SK-N-SH (cell line): ENCODE results near the gene TUBD1. TPM values are rescaled to one million over a fixed set of nuclear protein-coding genes. Genes with fewer than 3 reads are reported as not detected.
A peak's percentile ranks its signal among the peaks of the same experiment; 100 is the strongest.

Source experiments
- CTCF ChIA-PET: fragments of 300-600, 350-600 bp; formaldehyde crosslinking; extraction: SDS; loops from one replicate; lab custom pipeline; 2021; lab: Yijun Ruan, JAX
- POLR2A ChIA-PET: fragments of 350-600 bp; sonication (Branson Sonifier 250); formaldehyde crosslinking; extraction: SDS; loops from one replicate; lab custom pipeline; 2020; ENCODE audit warnings: antibody characterized with exemption, inconsistent platforms; lab: Yijun Ruan, JAX
- DNase-seq: peaks from one replicate; pipeline ENCODE4 v3.0.0; 2012
- H2AFZ ChIP-seq: fragments of 200-600 bp; sonication (generic); 2 replicates; pipeline ENCODE4 v1.8.1; 2016; ENCODE audit warnings: antibody characterized with exemption, mild to moderate bottlenecking, low read depth
- H3F3A ChIP-seq: fragments of 200-600 bp; sonication (generic); replicated peaks from 2 replicates; pipeline ENCODE3; 2016; ENCODE audit warnings: antibody characterized with exemption, mild to moderate bottlenecking; ENCODE audit not compliant: insufficient read depth
- H3K27ac ChIP-seq, 2 experiments: fragments of 200-500 bp in 1 of 2; fragments of 200-600 bp in 1 of 2; sonication (Bioruptor generic) in 1 of 2; sonication (generic), shearing (Covaris generic) in 1 of 2; 2 replicates each; pipeline versions ENCODE4 v1.5.1 to v1.6.1; 2014 to 2016; ENCODE audit warnings: low read depth in 2 of 2, inconsistent platforms in 1 of 2, low read length in 1 of 2, mild to moderate bottlenecking in 1 of 2, mixed read lengths in 1 of 2
- H3K27me3 ChIP-seq: fragments of 200-600 bp; sonication (generic), shearing (Covaris generic); 2 replicates; pipeline ENCODE4 v1.6.1; 2016; ENCODE audit warnings: mixed run types; ENCODE audit not compliant: insufficient read depth
- H3K36me3 ChIP-seq, 2 experiments: fragments of 200-500 bp in 1 of 2; fragments of 200-600 bp in 1 of 2; sonication (Bioruptor generic) in 1 of 2; sonication (generic) in 1 of 2; replicated peaks in 1 of 2; 2 replicates each; pipeline versions ENCODE3 to v1.5.1; 2014 to 2016; ENCODE audit warnings: low read length in 1 of 2, mild to moderate bottlenecking in 1 of 2; ENCODE audit not compliant: insufficient read depth in 2 of 2, control insufficient read depth in 1 of 2
- H3K4me1 ChIP-seq, 2 experiments: fragments of 200-500 bp in 1 of 2; fragments of 200-600 bp in 1 of 2; sonication (Bioruptor generic) in 1 of 2; sonication (generic), shearing (Covaris generic) in 1 of 2; 2 replicates each; pipeline versions ENCODE4 v1.5.1 to v1.6.1; 2014 to 2016; ENCODE audit warnings: low read depth in 1 of 2, low read length in 1 of 2, mixed run types in 1 of 2; ENCODE audit not compliant: insufficient read depth in 2 of 2, control insufficient read depth in 1 of 2
- H3K4me2 ChIP-seq: fragments of 200-600 bp; sonication (generic), shearing (Covaris generic); 2 replicates; pipeline ENCODE4 v1.6.1; 2017; ENCODE audit warnings: mixed run types
- H3K4me3 ChIP-seq, 2 experiments: fragments of 200-500 bp in 1 of 2; fragments of 200-600 bp in 1 of 2; sonication (Bioruptor generic) in 1 of 2; sonication (generic), shearing (Covaris generic) in 1 of 2; 2 replicates each; pipeline versions ENCODE4 v1.5.1 to v1.8.1; 2014 to 2016; ENCODE audit warnings: low read depth in 2 of 2, inconsistent platforms in 1 of 2, low read length in 1 of 2, mild to moderate bottlenecking in 1 of 2, mixed read lengths in 1 of 2, moderate library complexity in 1 of 2
- H3K79me2 ChIP-seq: fragments of 200-600 bp; sonication (generic); 2 replicates; pipeline ENCODE4 v1.8.1; 2017; ENCODE audit warnings: mild to moderate bottlenecking; ENCODE audit not compliant: insufficient read depth
- H3K9ac ChIP-seq: fragments of 200-600 bp; sonication (generic); 2 replicates; pipeline ENCODE4 v1.6.1; 2017; ENCODE audit warnings: mixed run types
- H3K9me2 ChIP-seq: fragments of 200-600 bp; sonication (generic); 2 replicates; pipeline ENCODE4 v1.6.1; 2017; ENCODE audit warnings: mixed run types
- H3K9me3 ChIP-seq: fragments of 200-600 bp; sonication (generic); 2 replicates; pipeline ENCODE4 v1.6.1; 2017; ENCODE audit warnings: mixed run types, mild to moderate bottlenecking, moderate library complexity
- H4K20me1 ChIP-seq: fragments of 200-600 bp; sonication (generic); 2 replicates; pipeline ENCODE4 v1.6.1; 2017; ENCODE audit warnings: mild to moderate bottlenecking, mixed run types; ENCODE audit not compliant: insufficient read depth
- ELF1 ChIP-seq: IDR thresholded peaks from 2 replicates; pipeline ENCODE4 v1.4.0; 2012
- EP300 ChIP-seq, 2 experiments: IDR thresholded peaks; 2 replicates each; pipeline versions ENCODE4 v1.4.0 to v1.6.1; 2012; ENCODE audit warnings: borderline replicate concordance in 1 of 2, low read depth in 1 of 2, low read length in 1 of 2
- FOSL2 ChIP-seq: IDR thresholded peaks from 2 replicates; pipeline ENCODE4 v1.4.0; 2012; ENCODE audit warnings: low read depth, mild to moderate bottlenecking, moderate library complexity, borderline replicate concordance
- JUND ChIP-seq: IDR thresholded peaks from 2 replicates; pipeline ENCODE4 v1.4.0; 2012
- MEF2A ChIP-seq: IDR thresholded peaks from 2 replicates; pipeline ENCODE4 v1.4.0; 2012; ENCODE audit warnings: low read depth, borderline replicate concordance
- NFIC ChIP-seq: IDR thresholded peaks from 2 replicates; pipeline ENCODE4 v1.4.0; 2012; ENCODE audit warnings: borderline replicate concordance
- POLR2AphosphoS5 ChIP-seq: IDR thresholded peaks from 2 replicates; pipeline ENCODE4 v1.6.1; 2012; ENCODE audit warnings: low read depth, low read length
- RAD21 ChIP-seq: IDR thresholded peaks from 2 replicates; pipeline ENCODE4 v1.6.1; 2012; ENCODE audit warnings: mild to moderate bottlenecking, low read length
- RFX5 ChIP-seq: IDR thresholded peaks from 2 replicates; pipeline ENCODE4 v1.6.1; 2012; ENCODE audit warnings: mild to moderate bottlenecking, improper control_type of control experiment, low read length
- RXRA ChIP-seq: IDR thresholded peaks from 2 replicates; pipeline ENCODE4 v1.4.0; 2012; ENCODE audit warnings: low read depth, mild to moderate bottlenecking, borderline replicate concordance
- SIN3A ChIP-seq: IDR thresholded peaks from 2 replicates; pipeline ENCODE4 v1.6.1; 2012; ENCODE audit warnings: low read depth, mild to moderate bottlenecking, low read length, moderate library complexity, borderline replicate concordance
- TAF1 ChIP-seq: IDR thresholded peaks from 2 replicates; pipeline ENCODE4 v1.6.1; 2012; ENCODE audit warnings: low read depth, mild to moderate bottlenecking, low read length, moderate library complexity, borderline replicate concordance
- TCF12 ChIP-seq: IDR thresholded peaks from 2 replicates; pipeline ENCODE4 v1.4.0; 2012
- WGBS: methylation state at CpG from one replicate; pipeline ENCODE4 v1.1.6; 2017; ENCODE audit warnings: low lambda C conversion rate; 5-methylcytosine and 5-hydroxymethylcytosine counted together
- polyA plus RNA-seq, 3 experiments: library from polyadenylated mRNA; depleted of rRNA; stranded (reverse); fragments of >200 nt; gene quantifications; 2 replicates each; pipeline ENCODE4 v1.2.3, GENCODE V29; 2012
- TF ChIP-seq, protein P1 (sequence below): IDR thresholded peaks from 2 replicates; pipeline ENCODE4 v1.4.0; 2012; ENCODE audit warnings: low read depth, borderline replicate concordance
- TF ChIP-seq, protein P2 (sequence below): IDR thresholded peaks from 2 replicates; pipeline ENCODE4 v1.4.0; 2012; ENCODE audit warnings: low read depth, borderline replicate concordance
- TF ChIP-seq, protein P3 (sequence below): IDR thresholded peaks from 2 replicates; pipeline ENCODE4; 2012

Gene TUBD1
- polyA plus RNA-seq, 1 of the 3 experiments (the other 2 are of a cell fraction), result 3.2 TPM

DNA sequence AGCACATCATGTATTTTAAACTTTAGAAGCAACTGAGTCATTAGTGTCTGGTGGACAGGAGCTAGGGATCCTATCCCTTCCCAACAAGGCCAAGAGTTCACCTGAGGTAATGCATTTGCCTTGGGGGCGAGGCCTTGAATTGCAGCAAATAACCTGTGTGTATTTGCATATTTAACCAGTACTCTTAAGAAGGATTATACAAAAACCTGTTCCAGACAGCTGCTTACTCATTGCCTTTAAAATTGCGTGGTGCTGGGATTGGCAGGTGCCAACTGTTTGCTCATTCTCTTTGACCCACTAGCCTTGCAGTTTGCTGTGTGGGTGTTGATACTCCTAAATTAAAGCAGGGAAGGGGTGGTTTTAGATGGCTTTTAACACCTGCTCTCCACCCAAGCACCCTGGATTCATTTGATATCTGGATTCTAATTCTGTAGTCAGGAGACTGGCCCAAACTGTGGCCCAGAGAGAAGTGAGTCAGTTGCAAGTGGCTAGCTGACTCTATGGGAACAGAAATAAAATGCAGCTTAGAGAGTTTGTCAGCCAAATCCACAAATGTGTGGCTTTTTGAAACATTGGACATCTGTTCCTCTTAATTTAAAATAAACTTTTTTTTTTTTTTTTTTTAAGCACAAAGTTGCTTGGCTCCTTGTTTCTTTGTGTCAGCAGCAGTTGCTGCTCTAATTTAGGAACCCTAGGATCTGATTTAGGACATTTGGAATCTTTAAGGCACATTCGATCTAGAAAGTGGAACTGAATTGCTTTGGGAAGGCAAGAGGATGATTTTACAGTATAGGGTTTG is 46.9 kb downstream of the TUBD1 start:
- Histone ChIP-seq H3K4me3 (no peak overlapping the region), H2AFZ (no peak overlapping the region), H3K9ac (peak overlapping the region; percentile 100), H3F3A (peaks cover 71% of the 10 kb centered on the region), H4K20me1 (peaks cover 27% of the 10 kb centered on the region), H3K79me2 (peaks cover 18% of the 10 kb centered on the region), H3K27me3 (no peaks in the 10 kb centered on the region), H3K4me2 (peak overlapping the region; percentile 18; the same call in 1 of the 2 replicates), H3K36me3 (peaks cover 7 to 17% of the 10 kb centered on the region in 2 experiments), H3K4me1 (peaks cover 4 to 20% of the 10 kb centered on the region in 2 experiments; a peak in 3 of 4 replicates), H3K9me3 (no peaks in the 10 kb centered on the region), H3K27ac (peak overlapping the region; percentile 69 to 100), H3K9me2 (no peaks in the 10 kb centered on the region)
- POLR2A ChIA-PET, result no interaction called here
- TF ChIP-seq TCF12, result peak; percentile 45; the same call in 1 of the 2 replicates
- TF ChIP-seq TAF1, result peak; percentile 22; the same call in 1 of the 2 replicates
- peak; percentile 9; the same call in 1 of the 2 replicates for TF ChIP-seq FOSL2
- TF ChIP-seq, protein P1, sequence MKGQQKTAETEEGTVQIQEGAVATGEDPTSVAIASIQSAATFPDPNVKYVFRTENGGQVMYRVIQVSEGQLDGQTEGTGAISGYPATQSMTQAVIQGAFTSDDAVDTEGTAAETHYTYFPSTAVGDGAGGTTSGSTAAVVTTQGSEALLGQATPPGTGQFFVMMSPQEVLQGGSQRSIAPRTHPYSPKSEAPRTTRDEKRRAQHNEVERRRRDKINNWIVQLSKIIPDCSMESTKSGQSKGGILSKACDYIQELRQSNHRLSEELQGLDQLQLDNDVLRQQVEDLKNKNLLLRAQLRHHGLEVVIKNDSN, result no peak
- TF ChIP-seq, protein P2, sequence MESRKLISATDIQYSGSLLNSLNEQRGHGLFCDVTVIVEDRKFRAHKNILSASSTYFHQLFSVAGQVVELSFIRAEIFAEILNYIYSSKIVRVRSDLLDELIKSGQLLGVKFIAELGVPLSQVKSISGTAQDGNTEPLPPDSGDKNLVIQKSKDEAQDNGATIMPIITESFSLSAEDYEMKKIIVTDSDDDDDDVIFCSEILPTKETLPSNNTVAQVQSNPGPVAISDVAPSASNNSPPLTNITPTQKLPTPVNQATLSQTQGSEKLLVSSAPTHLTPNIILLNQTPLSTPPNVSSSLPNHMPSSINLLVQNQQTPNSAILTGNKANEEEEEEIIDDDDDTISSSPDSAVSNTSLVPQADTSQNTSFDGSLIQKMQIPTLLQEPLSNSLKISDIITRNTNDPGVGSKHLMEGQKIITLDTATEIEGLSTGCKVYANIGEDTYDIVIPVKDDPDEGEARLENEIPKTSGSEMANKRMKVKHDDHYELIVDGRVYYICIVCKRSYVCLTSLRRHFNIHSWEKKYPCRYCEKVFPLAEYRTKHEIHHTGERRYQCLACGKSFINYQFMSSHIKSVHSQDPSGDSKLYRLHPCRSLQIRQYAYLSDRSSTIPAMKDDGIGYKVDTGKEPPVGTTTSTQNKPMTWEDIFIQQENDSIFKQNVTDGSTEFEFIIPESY, result 0 out of 2 replicates have a peak, but pooled peaks have one; percentile 43
- TF ChIP-seq ELF1, result no peak
- TF ChIP-seq RAD21, result no peak
- TF ChIP-seq NFIC, result 0 out of 2 replicates have a peak, but pooled peaks have one; percentile 20
- no peak for TF ChIP-seq RFX5
- peak; percentile 33 for TF ChIP-seq JUND
- TF ChIP-seq EP300 (IDR thresholded peaks at IDR 0.05; ENCODE audit: borderline replicate concordance in 1 of 2, low read depth in 1 of 2, low read length in 1 of 2), result peak in 1 of 2 experiments; percentile 32; a peak in 1 of 4 replicates
- TF ChIP-seq RXRA, result peak; percentile 12; the same call in 1 of the 2 replicates
- TF ChIP-seq, protein P3, sequence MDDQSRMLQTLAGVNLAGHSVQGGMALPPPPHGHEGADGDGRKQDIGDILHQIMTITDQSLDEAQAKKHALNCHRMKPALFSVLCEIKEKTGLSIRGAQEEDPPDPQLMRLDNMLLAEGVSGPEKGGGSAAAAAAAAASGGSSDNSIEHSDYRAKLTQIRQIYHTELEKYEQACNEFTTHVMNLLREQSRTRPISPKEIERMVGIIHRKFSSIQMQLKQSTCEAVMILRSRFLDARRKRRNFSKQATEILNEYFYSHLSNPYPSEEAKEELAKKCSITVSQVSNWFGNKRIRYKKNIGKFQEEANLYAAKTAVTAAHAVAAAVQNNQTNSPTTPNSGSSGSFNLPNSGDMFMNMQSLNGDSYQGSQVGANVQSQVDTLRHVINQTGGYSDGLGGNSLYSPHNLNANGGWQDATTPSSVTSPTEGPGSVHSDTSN, result peak; percentile 89
- peak; percentile 83; the same call in 1 of the 2 replicates for TF ChIP-seq SIN3A
- TF ChIP-seq MEF2A, result peak; percentile 67; the same call in 1 of the 2 replicates
- TF ChIP-seq POLR2AphosphoS5, result peak; percentile 85
- WGBS, result 37% methylated on average over 3 of the region's 3 CpGs
- no peak for DNase-seq
- CTCF ChIA-PET, result interaction anchor here (1.0 to 2.0 kb wide), 4 partner anchors 13 to 92 kb away, joined by 3 to 7 read pairs (median 4); no protein-coding TSS in a partner anchor
